Testis (tissue), 3 donors: ENCODE measurements around the gene ZNF322. TPM values are rescaled to one million over a fixed set of nuclear protein-coding genes. Genes with fewer than 3 reads are reported as not detected.

Source experiments
- DNase-seq: peaks from one replicate; pipeline ENCODE4 v3.0.0-alpha.2; 2019
- H3K27ac ChIP-seq, 2 donors: fragments of 200-600 bp; sonication (generic); one replicate each; pipeline ENCODE4 v1.5.1; 2019
- H3K27me3 ChIP-seq: fragments of 200-600 bp; sonication (generic); one replicate; pipeline ENCODE4 v1.5.1; 2019
- H3K36me3 ChIP-seq: fragments of 200-600 bp; sonication (generic); one replicate; pipeline ENCODE4 v1.5.1; 2017; ENCODE audit warnings: low read depth; ENCODE audit errors: missing control alignments
- H3K4me1 ChIP-seq: fragments of 200-600 bp; sonication (generic); one replicate; pipeline ENCODE4 v1.5.1; 2019
- H3K4me3 ChIP-seq, 2 donors: fragments of 200-600 bp; sonication (generic); one replicate each; pipeline ENCODE4 v1.5.1; 2017 to 2019
- H3K9me3 ChIP-seq: fragments of 200-600 bp; sonication (generic); one replicate; pipeline ENCODE4 v1.5.1; 2017
- CTCF ChIP-seq, 3 experiments: fragments of 450-650 bp in 2 of 3; fragments of 200-600 bp in 1 of 3; sonication (generic) in 1 of 3; IDR thresholded peaks; one replicate each; pipeline ENCODE4 v1.5.1; 2016 to 2019; ENCODE audit warnings: antibody characterized with exemption in 3 of 3, mild to moderate bottlenecking in 2 of 3, moderate library complexity in 1 of 3
- POLR2A ChIP-seq: fragments of 450-650 bp; IDR thresholded peaks from one replicate; pipeline ENCODE4 v1.6.1; 2017; ENCODE audit warnings: antibody characterized with exemption, mild to moderate bottlenecking, moderate library complexity
- WGBS, 2 donors: methylation state at CpG; one replicate each; pipeline ENCODE4 v1.1.5; 2018; 5-methylcytosine and 5-hydroxymethylcytosine counted together
- intact Hi-C: fragments of 100-400 bp; cut with DNase I; formaldehyde crosslinking; loops from one replicate; pipeline ENCODE4 v1.15.1; 2023; ENCODE audit warnings: low total_unique reads
- polyA plus RNA-seq: library from polyadenylated mRNA; stranded (reverse); fragments of 350-450 nt; fragmentation: Illumina TruSeq; extraction: RNeasy Lipid Tissue Mini Kit (QIAGEN cat#74804); gene quantifications from one replicate; pipeline ENCODE4 v1.2.3, GENCODE V29; 2014; ENCODE audit warnings: low read depth, low replicate concordance; ENCODE audit not compliant: insufficient read depth
- total RNA-seq, 2 donors: library from RNA; depleted of rRNA; stranded (reverse); fragments of >200 nt; gene quantifications; one replicate each; pipeline ENCODE4 v1.2.3, GENCODE V29; 2016

The ZNF322 gene
- total and polyA plus RNA-seq, 3 donors from 2014 or later, result 16.3 to 36.5 (median 28.9) TPM

- TF ChIP-seq CTCF (IDR thresholded peaks at IDR 0.05) (no peak), POLR2A (no peak)
- no peak for DNase-seq
- no peaks in the 10 kb centered on the region for H3K9me3 ChIP-seq
- H3K36me3 ChIP-seq, result no peaks in the 10 kb centered on the region
- intact Hi-C loops, result no loop called here
- H3K27me3 ChIP-seq, result no peaks in the 10 kb centered on the region
- H3K4me1 ChIP-seq, result no peaks in the 10 kb centered on the region
- 90 to 95% methylated on average over 2 of the region's 2 CpGs for WGBS, 2 donors
- no peak overlapping the region for H3K4me3 ChIP-seq
- no peak overlapping the region for H3K27ac ChIP-seq
Measured at GRCh38 chr6:26640806-26641205, 18.7 kb downstream of the ZNF322 start.

- DNase-seq, result no peak
- Histone ChIP-seq H3K4me3 (no peak overlapping the region), H3K9me3 (no peaks in the 10 kb centered on the region), H3K27me3 (no peaks in the 10 kb centered on the region), H3K4me1 (no peaks in the 10 kb centered on the region), H3K27ac (no peak overlapping the region), H3K36me3 (no peaks in the 10 kb centered on the region)
- WGBS, 2 donors, result 29 to 40% methylated on average over 1 of the region's 1 CpG
- intact Hi-C loops, result no loop called here
- no peak for TF ChIP-seq CTCF (IDR thresholded peaks at IDR 0.05)
- TF ChIP-seq POLR2A, result no peak
Measured at GRCh38 chr6:26629359-26629758, 30.2 kb downstream of the ZNF322 start.

GRCh38 chr6:26627843-26628242 lies 31.7 kb downstream of the ZNF322 start:
- Histone ChIP-seq H3K36me3 (no peaks in the 10 kb centered on the region), H3K27me3 (no peaks in the 10 kb centered on the region), H3K9me3 (no peaks in the 10 kb centered on the region), H3K4me3 (no peak overlapping the region), H3K4me1 (no peaks in the 10 kb centered on the region), H3K27ac (no peak overlapping the region)
- WGBS, 2 donors, result 68 to 69% methylated on average over 7 of the region's 7 CpGs
- intact Hi-C loops, result no loop called here
- no peak for TF ChIP-seq POLR2A
- no peak for DNase-seq

GRCh38 chr6:26624557-26624956 lies 35.0 kb downstream of the ZNF322 start:
- WGBS, 2 donors, result 72 to 96% methylated on average over 1 of the region's 1 CpG
- no peak for DNase-seq

GRCh38 chr6:26623339-26623859 lies 36.1 kb downstream of the ZNF322 start:
- intact Hi-C loops, result no loop called here
- Histone ChIP-seq H3K4me3 (no peak overlapping the region), H3K36me3 (no peaks in the 10 kb centered on the region), H3K27ac (no peak overlapping the region), H3K4me1 (no peaks in the 10 kb centered on the region), H3K9me3 (no peaks in the 10 kb centered on the region), H3K27me3 (no peaks in the 10 kb centered on the region)
- 92 to 95% methylated on average over 1 of the region's 1 CpG for WGBS, 2 donors
- TF ChIP-seq CTCF (IDR thresholded peaks at IDR 0.05) (no peak), POLR2A (no peak)
- no peak for DNase-seq

More at GRCh38 chr6:26624557-26624956, 35.0 kb downstream of the ZNF322 start:
- Histone ChIP-seq H3K4me1 (no peaks in the 10 kb centered on the region), H3K27ac (no peak overlapping the region), H3K9me3 (no peaks in the 10 kb centered on the region), H3K4me3 (no peak overlapping the region), H3K36me3 (no peaks in the 10 kb centered on the region), H3K27me3 (no peaks in the 10 kb centered on the region)
- TF ChIP-seq CTCF (IDR thresholded peaks at IDR 0.05), result no peak
- no peak for TF ChIP-seq POLR2A
- intact Hi-C loops, result no loop called here
